Suprapubic skin (tissue), 4 donors: ENCODE measurements around the gene ATXN1. TPM values are rescaled to one million over a fixed set of nuclear protein-coding genes. Genes with fewer than 3 reads are reported as not detected.
"Not testable (repeated sequence)": the region's sequence is repeated elsewhere in the genome, so short reads cannot be mapped to it uniquely, and the experiment has no call there.

Experiments used
- DNase-seq, 2 donors: peaks; one replicate each; pipeline ENCODE4 v3.0.0-alpha.2; 2019; ENCODE audit warnings: low spot score in 2 of 2
- H3K27ac ChIP-seq: fragments of 200-600 bp; sonication (generic); one replicate; pipeline ENCODE4 v1.5.1; 2019
- H3K27me3 ChIP-seq: fragments of 200-600 bp; sonication (generic); one replicate; pipeline ENCODE4 v1.5.1; 2019
- H3K36me3 ChIP-seq: fragments of 200-600 bp; sonication (generic); one replicate; pipeline ENCODE4 v1.5.1; 2019
- H3K4me1 ChIP-seq: fragments of 200-600 bp; sonication (generic); one replicate; pipeline ENCODE4 v1.5.1; 2019
- H3K4me3 ChIP-seq: fragments of 200-600 bp; sonication (generic); one replicate; pipeline ENCODE4 v1.5.1; 2019; ENCODE audit warnings: mild to moderate bottlenecking
- H3K9me3 ChIP-seq: fragments of 200-600 bp; sonication (generic); one replicate; pipeline ENCODE4 v1.5.1; 2019
- CTCF ChIP-seq, 2 donors: fragments of 200-600 bp in 1 of 2; fragments of 450-650 bp in 1 of 2; sonication (generic) in 1 of 2; IDR thresholded peaks; one replicate each; pipeline ENCODE4 v1.5.1; 2016 to 2019; ENCODE audit warnings: antibody characterized with exemption in 2 of 2, mild to moderate bottlenecking in 1 of 2, moderate library complexity in 1 of 2
- EP300 ChIP-seq: sonication (generic); formaldehyde crosslinking; IDR thresholded peaks from one replicate; pipeline ENCODE4 v1.6.1; 2017; ENCODE audit warnings: antibody characterized with exemption
- POLR2A ChIP-seq, 2 donors: fragments of 450-650 bp; IDR thresholded peaks; one replicate each; pipeline ENCODE4 v1.6.1; 2017; ENCODE audit warnings: antibody characterized with exemption in 2 of 2, mild to moderate bottlenecking in 2 of 2, moderate library complexity in 2 of 2
- POLR2AphosphoS5 ChIP-seq, 3 donors: sonication (generic); formaldehyde crosslinking; IDR thresholded peaks; one replicate each; pipeline ENCODE4 v1.6.1; 2017; ENCODE audit warnings: antibody characterized with exemption in 3 of 3
- WGBS: methylation state at CpG from one replicate; pipeline ENCODE4 v1.1.5; 2018; 5-methylcytosine and 5-hydroxymethylcytosine counted together
- total RNA-seq, 4 donors: library from RNA; depleted of rRNA; stranded (reverse); fragments of >200 nt; gene quantifications; one replicate each; pipeline ENCODE4 v1.1.0, GENCODE V29; 2016

ATXN1 gene
- total RNA-seq, 4 donors from 2014 or later, result 32.8 to 95.4 (median 42.4) TPM

GRCh38 chr6:16265351-16266341 is 495.6 kb downstream of the ATXN1 start:
- H3K4me3 ChIP-seq, result no peak overlapping the region
- no peaks in the 10 kb centered on the region for H3K4me1 ChIP-seq
- DNase-seq, result no peak
- no peak for TF ChIP-seq POLR2A (IDR thresholded peaks at IDR 0.05)
- no peak for TF ChIP-seq EP300
- TF ChIP-seq CTCF (IDR thresholded peaks at IDR 0.05), result no peak
- TF ChIP-seq POLR2AphosphoS5 (IDR thresholded peaks at IDR 0.05), result no peak
- no peaks in the 10 kb centered on the region for H3K36me3 ChIP-seq
- H3K9me3 ChIP-seq, result no peaks in the 10 kb centered on the region
- WGBS, result 96% methylated on average over 31 of the region's 31 CpGs
- H3K27ac ChIP-seq, result no peak overlapping the region
- no peaks in the 10 kb centered on the region for H3K27me3 ChIP-seq

- TF ChIP-seq POLR2A (IDR thresholded peaks at IDR 0.05), result no peak
- no peak for TF ChIP-seq EP300
- TF ChIP-seq POLR2AphosphoS5 (IDR thresholded peaks at IDR 0.05), result no peak
- no peak for TF ChIP-seq CTCF (IDR thresholded peaks at IDR 0.05)
- H3K27ac ChIP-seq, result no peak overlapping the region
- no peaks in the 10 kb centered on the region for H3K4me1 ChIP-seq
- H3K4me3 ChIP-seq, result no peak overlapping the region
- H3K27me3 ChIP-seq, result no peaks in the 10 kb centered on the region
- no peaks in the 10 kb centered on the region for H3K9me3 ChIP-seq
- whole genome bisulfite sequencing, result 94% methylated on average over 1 of the region's 2 CpGs
- DNase-seq, result no peak
- H3K36me3 ChIP-seq, result no peaks in the 10 kb centered on the region
Measured at GRCh38 chr6:16264785-16265184, 496.5 kb downstream of the ATXN1 start.

- H3K4me1 ChIP-seq, H3K4me3 ChIP-seq, H3K27me3 ChIP-seq, H3K27ac ChIP-seq, H3K36me3 ChIP-seq, DNase-seq, H3K9me3 ChIP-seq: not testable (repeated sequence)
- WGBS, result 93% methylated on average over 13 of the region's 13 CpGs
Measured at GRCh38 chr6:16263464-16264099, 497.7 kb downstream of the ATXN1 start.

GRCh38 chr6:16262773-16263172 is 498.5 kb downstream of the ATXN1 start:
- not testable (repeated sequence) for H3K4me3 ChIP-seq, H3K36me3 ChIP-seq, DNase-seq, H3K27ac ChIP-seq, H3K9me3 ChIP-seq, H3K4me1 ChIP-seq, H3K27me3 ChIP-seq
- WGBS, result 84% methylated on average over 12 of the region's 12 CpGs

- not testable (repeated sequence) for H3K9me3 ChIP-seq, H3K36me3 ChIP-seq, DNase-seq, H3K4me3 ChIP-seq, H3K27ac ChIP-seq, H3K27me3 ChIP-seq, H3K4me1 ChIP-seq
- 90% methylated on average over 9 of the region's 9 CpGs for WGBS
Measured at GRCh38 chr6:16260602-16261001, 500.7 kb downstream of the ATXN1 start.

- H3K27me3 ChIP-seq, H3K36me3 ChIP-seq, H3K4me1 ChIP-seq, H3K9me3 ChIP-seq, H3K4me3 ChIP-seq, DNase-seq, H3K27ac ChIP-seq: not testable (repeated sequence)
- WGBS, result 92% methylated on average over 2 of the region's 3 CpGs
Measured at GRCh38 chr6:16259604-16260003, 501.7 kb downstream of the ATXN1 start.

- no peak overlapping the region for H3K27ac ChIP-seq
- no peaks in the 10 kb centered on the region for H3K27me3 ChIP-seq
- H3K9me3 ChIP-seq, result no peaks in the 10 kb centered on the region
- no peaks in the 10 kb centered on the region for H3K4me1 ChIP-seq
- WGBS, result 68% methylated on average over 6 of the region's 6 CpGs
- no peaks in the 10 kb centered on the region for H3K36me3 ChIP-seq
- no peak for DNase-seq
- H3K4me3 ChIP-seq, result no peak overlapping the region
- TF ChIP-seq POLR2AphosphoS5 (IDR thresholded peaks at IDR 0.05) (no peak), POLR2A (IDR thresholded peaks at IDR 0.05) (no peak), CTCF (IDR thresholded peaks at IDR 0.05) (no peak), EP300 (no peak)
Measured at GRCh38 chr6:16258709-16259075, 502.6 kb downstream of the ATXN1 start.
